Tibial nerve (tissue), 4 donors: ENCODE data around the gene HIGD1B.

Source experiments
- CTCF ChIP-seq, 5 experiments: fragments of 200-600 bp in 3 of 5; fragments of 450-650 bp in 2 of 5; sonication (generic) in 3 of 5; IDR thresholded peaks; one replicate each; pipeline ENCODE4 v1.5.1; 2016 to 2019; ENCODE audit warnings: antibody characterized with exemption in 5 of 5, mild to moderate bottlenecking in 3 of 5, moderate library complexity in 2 of 5
- EP300 ChIP-seq, 2 donors: sonication (generic); formaldehyde crosslinking; IDR thresholded peaks; one replicate each; pipeline ENCODE4 v1.6.1; 2017; ENCODE audit warnings: antibody characterized with exemption in 2 of 2, mild to moderate bottlenecking in 1 of 2
- POLR2A ChIP-seq, 2 donors: fragments of 450-650 bp; IDR thresholded peaks; one replicate each; pipeline ENCODE4 v1.6.1; 2017; ENCODE audit warnings: antibody characterized with exemption in 2 of 2, mild to moderate bottlenecking in 2 of 2, moderate library complexity in 2 of 2

GRCh38 chr17:44877121-44877520, 29.4 kb downstream of the HIGD1B start:
- TF ChIP-seq CTCF (IDR thresholded peaks at IDR 0.05) (no peak), POLR2A (IDR thresholded peaks at IDR 0.05) (no peak), EP300 (IDR thresholded peaks at IDR 0.05) (no peak)
